SHP77 treated with DMSO at 0.1 percent for 48 hours (cell line): ENCODE data around the gene C6orf58.
A peak's percentile ranks its signal among the peaks of the same experiment; 100 is the strongest.

ENCODE experiments used
- DNase-seq: peaks from one replicate; lab custom pipeline; 2025; lab: John Stamatoyannopoulos, UW

Gene C6orf58

DNA sequence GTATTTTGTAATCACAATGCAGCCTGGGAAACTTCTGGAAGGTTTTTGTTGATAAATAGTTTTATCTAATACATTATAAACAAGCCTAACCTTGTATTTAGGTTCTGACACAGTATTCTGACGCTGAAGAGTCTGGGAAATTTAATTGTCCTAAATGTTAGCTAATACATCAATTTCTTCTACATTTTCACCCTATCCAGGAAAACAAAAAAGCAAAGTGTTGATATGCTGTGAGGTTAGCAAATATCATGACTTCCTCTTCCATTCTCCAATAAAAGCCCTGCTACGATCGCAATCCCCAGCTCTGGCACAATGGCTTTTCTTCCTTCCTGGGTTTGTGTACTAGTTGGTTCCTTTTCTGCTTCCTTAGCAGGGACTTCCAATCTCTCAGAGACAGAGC, at the start of gene C6orf58:
Gene C6orf58 (plus strand): TSS at position 301 of the 400 bp plus-strand sequence. CDS start 12 bp downstream, at position 313.
- no peak for DNase-seq

DNA sequence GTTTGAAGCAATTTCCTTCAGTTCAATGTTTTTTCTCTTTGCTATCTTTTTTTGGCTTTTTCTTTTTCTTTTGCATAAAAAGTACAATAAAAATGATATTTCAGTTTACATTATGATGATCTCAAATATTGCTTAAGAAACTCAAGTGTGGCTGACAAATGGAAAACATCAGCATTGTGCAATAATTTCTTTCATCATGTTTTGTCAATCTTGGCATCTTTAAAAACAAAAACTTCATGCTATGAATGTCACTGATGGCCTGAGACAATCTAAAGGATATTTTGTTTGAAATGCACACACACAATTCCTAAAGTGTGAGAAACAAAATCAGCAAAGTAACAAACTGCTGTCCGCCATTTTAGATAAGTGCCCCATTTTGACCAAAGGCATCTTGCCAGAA, 44.0 kb upstream of the C6orf58 start:
- no peak for DNase-seq

- DNase-seq = no peak
Observed at GRCh38 chr6:127533736-127534135, 43.2 kb upstream of the C6orf58 start.

DNA sequence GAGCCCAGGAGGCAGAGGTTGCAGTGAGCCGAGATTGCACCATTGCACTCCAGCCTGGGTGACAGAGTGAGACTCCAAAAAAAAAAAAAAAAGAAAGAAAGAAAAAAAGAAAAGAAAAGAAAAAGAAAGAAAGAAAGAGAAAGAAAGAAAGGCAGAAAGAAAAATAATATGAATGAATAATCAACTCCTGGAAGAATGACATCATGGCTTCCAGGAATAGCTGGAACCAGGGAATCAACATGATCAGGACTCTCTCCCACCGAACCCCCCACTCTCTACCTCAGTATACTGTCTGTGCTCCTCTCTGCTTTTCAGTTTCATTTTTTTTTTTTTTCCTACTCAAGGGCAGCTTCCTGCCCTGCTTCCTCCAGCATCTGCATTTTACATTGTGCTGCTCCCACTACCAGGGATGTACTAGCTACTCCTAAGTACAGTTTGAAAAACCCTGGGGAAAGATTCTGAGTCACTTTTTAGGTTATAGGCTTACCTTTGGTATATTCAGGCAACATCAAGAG, 38.2 kb upstream of the C6orf58 start:
- no peak for DNase-seq

- DNase-seq = peak; percentile 7
Observed at GRCh38 chr6:127539272-127539671, 37.7 kb upstream of the C6orf58 start.

GRCh38 chr6:127547215-127547614, 29.8 kb upstream of the C6orf58 start:
- DNase-seq = no peak

- no peak for DNase-seq
Observed at GRCh38 chr6:127547904-127548649, 28.9 kb upstream of the C6orf58 start.

- DNase-seq = no peak
Observed at GRCh38 chr6:127550403-127550802, 26.6 kb upstream of the C6orf58 start.

DNA sequence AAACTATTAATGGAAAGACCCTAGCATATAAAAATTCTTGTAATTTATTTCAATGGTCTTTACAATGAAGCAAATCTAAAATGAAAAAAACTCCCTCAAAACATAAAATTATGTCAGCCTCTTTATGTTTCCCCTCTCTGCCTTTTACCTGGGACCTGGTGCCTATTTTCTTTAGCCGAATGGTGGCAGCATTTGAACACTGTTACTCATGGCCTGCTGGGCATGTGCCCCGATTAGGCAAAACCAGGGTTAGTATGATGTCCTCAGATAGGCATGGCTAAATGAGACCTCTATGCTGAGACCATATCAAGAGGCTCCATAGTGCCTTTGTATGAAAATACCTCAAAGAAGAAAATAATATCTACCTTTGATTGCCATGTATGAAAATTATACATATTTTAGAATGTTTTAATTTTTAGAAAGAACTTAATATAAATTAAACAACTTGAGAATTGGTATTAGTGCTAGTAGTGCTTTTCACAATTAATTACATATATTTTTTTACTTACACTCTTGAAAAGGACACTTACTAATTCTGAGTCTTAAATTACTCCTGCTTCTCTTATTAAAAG, 22.5 kb upstream of the C6orf58 start:
- peak; percentile 3 for DNase-seq

DNA sequence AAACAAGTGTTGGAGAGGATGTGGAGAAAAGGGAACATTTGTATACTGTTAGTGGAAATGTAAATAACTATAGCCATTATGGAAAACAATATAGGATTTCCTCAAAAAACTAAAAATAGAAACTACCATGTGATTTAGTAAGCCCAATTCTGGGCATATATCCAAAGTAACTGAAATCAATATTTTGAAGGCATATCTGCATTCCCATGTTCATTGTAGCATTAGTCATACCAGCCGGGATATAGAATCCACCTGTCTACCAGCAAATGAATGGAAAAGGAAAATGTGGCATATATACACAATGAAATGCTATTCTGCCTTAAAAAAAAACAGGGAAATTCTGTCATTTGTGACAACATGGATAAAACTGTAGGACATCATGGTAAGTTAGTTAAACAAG, 15.3 kb upstream of the C6orf58 start:
- DNase-seq = no peak

DNA sequence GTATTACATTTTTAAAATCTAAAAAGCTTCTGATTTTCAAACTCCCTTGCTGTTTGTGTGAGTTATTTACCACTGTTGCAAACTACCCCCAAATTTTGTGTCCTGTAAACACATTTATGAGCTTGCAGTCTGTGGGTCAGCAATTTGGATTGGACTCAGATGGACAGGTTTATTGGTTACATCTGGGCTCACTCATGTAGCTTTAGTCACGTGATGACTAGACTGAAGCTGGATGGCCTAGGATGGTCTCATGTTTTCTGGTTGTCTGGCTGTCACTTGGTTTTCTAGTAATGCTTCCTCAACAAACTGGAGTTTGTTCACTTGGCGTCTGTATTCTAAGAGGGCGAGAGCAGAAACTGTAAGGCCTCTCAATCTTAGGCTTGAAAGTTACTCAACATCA, 12.2 kb upstream of the C6orf58 start:
- no peak for DNase-seq

DNA sequence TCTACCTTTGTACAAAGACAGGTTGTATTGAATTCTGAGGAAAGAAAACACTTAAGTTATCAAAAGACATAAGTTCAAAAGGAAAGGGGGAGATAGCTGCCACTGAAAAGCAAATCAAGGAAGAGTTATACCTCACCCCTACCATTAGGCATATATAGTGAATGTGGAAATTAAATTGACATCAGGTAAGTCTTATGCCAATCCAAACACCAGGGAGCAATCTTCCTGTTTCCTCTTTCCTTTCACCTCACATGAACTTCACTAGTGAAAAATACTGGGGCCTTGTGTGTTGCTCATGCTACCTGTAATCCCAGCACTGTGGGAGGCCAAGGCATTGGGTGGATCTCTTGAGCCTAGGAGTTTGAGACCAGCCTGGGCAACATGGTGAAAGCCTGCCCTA, 10.9 kb upstream of the C6orf58 start:
- DNase-seq = no peak

DNA sequence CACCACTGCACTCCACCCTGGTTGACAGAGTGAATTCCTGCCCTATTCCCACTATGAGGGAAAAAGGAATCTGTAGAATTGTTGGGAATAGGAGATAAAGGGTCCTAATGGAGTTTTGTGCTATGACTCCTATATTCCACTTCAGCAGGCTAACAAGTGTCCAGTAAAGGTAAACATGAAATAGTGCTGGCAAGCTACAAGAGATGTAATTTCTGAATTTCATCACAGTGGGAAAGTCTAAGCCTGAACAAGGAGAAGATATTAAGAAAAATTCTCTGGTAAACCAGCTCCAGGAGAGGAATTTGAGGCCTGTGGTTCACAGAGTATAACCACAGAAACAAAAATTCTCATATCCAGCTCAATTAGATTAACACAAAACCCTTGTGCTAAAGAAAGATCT, 10.3 kb upstream of the C6orf58 start:
- no peak for DNase-seq

DNA sequence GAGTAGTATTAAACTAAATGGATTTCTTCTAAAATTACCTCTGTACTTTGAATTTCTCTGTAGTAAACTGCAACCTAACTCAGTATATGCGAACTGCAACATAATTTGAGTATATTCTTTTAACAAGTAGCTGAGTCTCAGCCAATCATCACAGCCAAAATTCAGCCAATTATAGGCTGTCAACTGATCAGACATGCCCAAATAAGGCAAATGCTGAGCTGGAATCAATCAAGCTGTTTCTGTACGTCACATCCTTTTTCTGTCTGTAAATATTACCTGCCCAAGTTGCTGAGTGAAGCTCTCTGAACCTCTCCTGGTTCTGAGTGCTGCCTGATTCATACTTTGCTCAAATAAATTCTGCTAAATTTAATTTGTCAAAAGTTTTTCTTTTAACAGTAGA, 9.5 kb upstream of the C6orf58 start:
- DNase-seq = no peak

DNA sequence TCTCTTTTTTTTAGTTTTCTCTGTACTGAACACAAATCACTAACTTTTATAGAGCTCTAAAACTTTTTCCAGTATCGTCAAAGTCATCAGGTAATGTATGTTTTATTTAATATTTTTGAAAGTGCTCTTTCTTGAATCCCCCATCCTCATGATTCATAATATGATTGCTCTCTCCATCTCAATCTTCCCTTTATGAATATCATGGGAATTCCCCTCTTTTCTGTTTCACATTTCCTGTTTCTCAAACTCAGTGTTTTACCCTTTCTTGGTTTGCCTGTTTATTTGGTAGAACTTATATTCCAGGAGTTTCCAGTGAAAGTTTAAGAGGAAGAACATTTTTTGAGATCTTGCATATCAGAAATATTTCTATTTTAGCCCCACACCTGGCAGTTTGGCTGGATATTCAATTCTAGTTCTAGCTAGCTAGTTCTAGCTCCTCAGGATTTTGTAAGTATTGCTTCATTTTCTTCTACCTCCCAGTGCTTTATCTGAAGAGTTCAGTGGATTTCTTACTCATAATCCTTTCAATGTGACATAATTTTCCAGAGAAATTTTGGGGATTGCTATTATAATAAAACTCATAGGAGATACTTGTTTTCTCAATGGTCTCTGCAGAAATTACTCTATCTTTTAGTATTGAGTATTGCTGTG, 6.1 kb upstream of the C6orf58 start:
- no peak for DNase-seq

- DNase-seq = no peak
Observed at GRCh38 chr6:127578900-127579299, 1.9 kb downstream of the C6orf58 start.

GRCh38 chr6:127581576-127581975, 4.6 kb downstream of the C6orf58 start:
- no peak for DNase-seq

GRCh38 chr6:127582777-127583462, 5.9 kb downstream of the C6orf58 start:
- DNase-seq = no peak

- DNase-seq = no peak
Observed at GRCh38 chr6:127585123-127585522, 8.1 kb downstream of the C6orf58 start.

GRCh38 chr6:127586372-127586771, 9.4 kb downstream of the C6orf58 start:
- DNase-seq = no peak

DNA sequence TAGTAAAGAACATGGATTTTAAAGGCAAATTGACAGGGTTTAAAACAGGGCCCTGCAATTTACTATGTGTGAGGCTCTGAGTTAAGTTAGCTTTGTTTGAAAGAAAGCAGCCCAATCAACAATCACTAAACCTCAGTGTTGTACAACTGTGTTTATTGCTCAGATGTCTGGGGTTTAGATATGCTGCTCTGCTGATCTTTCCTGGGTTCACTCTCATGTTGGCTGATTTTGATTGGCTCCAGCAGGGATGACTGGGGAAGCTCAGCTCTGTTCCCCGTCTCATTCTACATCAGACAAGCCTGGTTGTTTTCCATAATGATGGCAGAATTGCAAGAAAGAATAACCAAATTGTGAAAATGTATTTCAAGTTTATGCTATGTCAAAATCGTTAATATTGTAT, 10.9 kb downstream of the C6orf58 start:
- no peak for DNase-seq

GRCh38 chr6:127589135-127589534, 12.2 kb downstream of the C6orf58 start:
- no peak for DNase-seq

DNA sequence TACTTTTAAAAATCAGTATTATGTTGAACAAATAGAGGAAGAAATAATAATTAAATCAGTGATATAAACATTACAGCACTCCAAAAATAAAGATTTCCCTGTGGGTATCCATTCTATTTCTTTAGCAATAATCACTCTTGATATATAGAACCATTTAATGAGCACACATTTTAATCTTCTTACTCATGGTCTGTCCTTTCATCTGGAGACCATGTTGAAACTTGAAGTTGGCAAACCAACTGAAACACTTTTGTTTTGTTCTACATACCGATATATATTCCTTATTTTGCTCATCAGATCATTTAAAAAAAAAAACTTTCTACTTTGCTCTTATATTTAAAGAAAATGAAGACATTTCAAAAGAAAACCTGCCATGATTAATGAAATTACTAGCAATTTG, 13.4 kb downstream of the C6orf58 start:
- DNase-seq = no peak
